NCI-H82 treated with DMSO at 0.1 percent for 48 hours (cell line): Measurements from ENCODE around the gene NTF3.
A peak's percentile ranks its signal among the peaks of the same experiment; 100 is the strongest.

ENCODE experiments used
- DNase-seq: peaks from one replicate; lab custom pipeline; 2025; ENCODE audit not compliant: unreplicated experiment; lab: John Stamatoyannopoulos, UW

Gene NTF3

GRCh38 chr12:5430641-5431603 lies 986 bp upstream of the NTF3 start:
- DNase-seq, result no peak

- peak; percentile 13 for DNase-seq
Measured at GRCh38 chr12:5433081-5433844, 1.4 kb downstream of the NTF3 start.

GRCh38 chr12:5433845-5434646 lies 2.1 kb downstream of the NTF3 start:
- DNase-seq, result no peak

GRCh38 chr12:5434647-5435560 lies 3.0 kb downstream of the NTF3 start:
- peak; percentile 70 for DNase-seq

GRCh38 chr12:5437182-5437583 lies 5.3 kb downstream of the NTF3 start:
- DNase-seq, result no peak

- no peak for DNase-seq
Measured at GRCh38 chr12:5437589-5437988, 5.7 kb downstream of the NTF3 start.

GRCh38 chr12:5438671-5439200 lies 6.8 kb downstream of the NTF3 start:
- DNase-seq, result no peak

GRCh38 chr12:5439371-5439771 lies 7.5 kb downstream of the NTF3 start:
- DNase-seq, result no peak

GRCh38 chr12:5439788-5440300 lies 7.9 kb downstream of the NTF3 start:
- DNase-seq, result no peak

GRCh38 chr12:5440978-5441377 lies 9.1 kb downstream of the NTF3 start:
- no peak for DNase-seq

GRCh38 chr12:5441497-5442236 lies 9.8 kb downstream of the NTF3 start:
- DNase-seq, result no peak

GRCh38 chr12:5442251-5443006 lies 10.5 kb downstream of the NTF3 start:
- peak; percentile 43 for DNase-seq

- DNase-seq, result no peak
Measured at GRCh38 chr12:5444520-5444919, 12.6 kb downstream of the NTF3 start.

GRCh38 chr12:5447320-5447719 lies 15.4 kb downstream of the NTF3 start:
- DNase-seq, result no peak

- DNase-seq, result no peak
Measured at GRCh38 chr12:5451251-5451650, 19.3 kb downstream of the NTF3 start.

GRCh38 chr12:5452569-5452968 lies 20.7 kb downstream of the NTF3 start:
- DNase-seq, result peak; percentile 75

GRCh38 chr12:5453466-5453865 lies 21.6 kb downstream of the NTF3 start:
- DNase-seq, result peak; percentile 79

GRCh38 chr12:5455045-5455444 lies 23.1 kb downstream of the NTF3 start:
- DNase-seq, result no peak
